Lung (tissue), 11 donors: ENCODE measurements around the gene C17orf114.

Experiments used
- ATAC-seq: fragments of 200-7000 bp; cut with Tn5 transposase; one replicate; pipeline ENCODE4 v1.9.1; 2020; ENCODE audit warnings: moderate number of reproducible peaks; ENCODE audit not compliant: insufficient read depth, low FRiP score
- DNase-seq, 3 donors: peaks; one replicate each; pipeline ENCODE4 v3.0.0-alpha.2; 2013 to 2017
- H3K27ac ChIP-seq, 2 donors: one replicate each; pipeline ENCODE4 v1.5.1; 2013; ENCODE audit warnings: mild to moderate bottlenecking in 2 of 2, moderate library complexity in 2 of 2, control low read depth in 1 of 2, inconsistent platforms in 1 of 2, low read depth in 1 of 2, low read length in 1 of 2
- H3K27me3 ChIP-seq, 3 donors: one replicate each; pipeline ENCODE4 v1.5.1; 2013; ENCODE audit warnings: low read length in 2 of 3; ENCODE audit not compliant: control insufficient read depth in 3 of 3, insufficient read depth in 3 of 3
- H3K36me3 ChIP-seq, 4 donors: one replicate each; pipeline ENCODE4 v1.5.1; 2013; ENCODE audit warnings: low read length in 4 of 4, mild to moderate bottlenecking in 1 of 4, moderate library complexity in 1 of 4; ENCODE audit not compliant: control insufficient read depth in 4 of 4, insufficient read depth in 4 of 4
- H3K4me1 ChIP-seq, 5 donors: one replicate each; pipeline ENCODE4 v1.5.1; 2013; ENCODE audit warnings: low read length in 5 of 5, mild to moderate bottlenecking in 2 of 5, moderate library complexity in 1 of 5; ENCODE audit not compliant: control insufficient read depth in 5 of 5, insufficient read depth in 5 of 5
- H3K4me3 ChIP-seq: one replicate; pipeline ENCODE4 v1.5.1; 2013; ENCODE audit warnings: mild to moderate bottlenecking, control low read depth, moderate library complexity
- H3K9ac ChIP-seq, 2 donors: one replicate each; pipeline ENCODE4 v1.5.1; 2013; ENCODE audit warnings: low read length in 2 of 2, control low read depth in 1 of 2; ENCODE audit not compliant: insufficient read depth in 1 of 2
- H3K9me3 ChIP-seq, 4 donors: one replicate each; pipeline ENCODE4 v1.5.1; 2013; ENCODE audit warnings: low read length in 3 of 4, mild to moderate bottlenecking in 1 of 4, moderate library complexity in 1 of 4; ENCODE audit not compliant: control insufficient read depth in 4 of 4, insufficient read depth in 3 of 4
- WGBS, 2 donors: extraction: QIAGEN DNeasy Blood & Tissue Kit; methylation state at CpG; one replicate each; pipeline ENCODE4 v1.1.7; 2013; 5-methylcytosine and 5-hydroxymethylcytosine counted together
- TF ChIP-seq, protein P1 (sequence below): IDR thresholded peaks from 2 replicates; pipeline ENCODE4 v1.5.1; 2012; ENCODE audit warnings: mild to moderate bottlenecking; ENCODE audit errors: control extremely low read depth, extremely low read depth
- donor health status: control.
- donor health status: control.
- donor health status: Bipolar disorder and iron deficiency.
- donor health status: healthy.
- donor health status: DM: yes; HTN: yes; CAD: no.

The C17orf114 gene

DNA sequence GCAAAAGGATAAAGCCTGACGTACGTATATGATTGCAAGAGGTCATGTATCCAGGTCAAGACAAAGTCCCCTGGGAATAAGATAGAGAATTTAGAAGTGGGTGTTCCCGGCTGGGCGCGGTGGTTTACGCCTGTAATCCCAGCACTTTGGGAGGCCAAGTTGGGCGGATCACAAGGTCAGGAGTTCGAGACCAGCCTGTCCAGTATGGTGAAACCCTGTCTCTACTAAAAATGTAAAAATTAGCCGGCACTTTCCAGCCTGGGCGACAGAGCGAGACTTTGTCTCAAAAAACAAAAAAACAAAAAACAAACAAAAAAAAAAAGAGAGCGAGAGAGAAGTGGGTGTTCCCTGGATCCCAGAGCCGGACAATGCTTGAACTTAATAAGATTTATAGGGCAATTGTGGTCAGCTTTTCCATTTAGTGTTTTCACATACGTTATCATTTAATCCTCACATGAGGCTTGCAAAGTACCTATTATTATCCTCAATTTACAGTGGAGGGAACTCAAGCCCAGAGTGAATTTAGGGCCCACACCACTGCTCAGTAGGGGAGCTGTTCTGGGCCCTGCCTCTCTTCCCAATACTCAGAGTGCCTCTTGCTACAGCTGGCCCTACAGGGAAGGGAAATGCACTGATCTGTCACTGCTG is 13.8 kb downstream of the C17orf114 start:
- H3K27ac ChIP-seq = peak overlapping the region in 1 of 2 donors; percentile 42
- ATAC-seq (no peak), DNase-seq (no peak)
- no peaks in the 10 kb centered on the region for H3K9me3 ChIP-seq
- no peaks in the 10 kb centered on the region for H3K36me3 ChIP-seq
- TF ChIP-seq, protein P1, sequence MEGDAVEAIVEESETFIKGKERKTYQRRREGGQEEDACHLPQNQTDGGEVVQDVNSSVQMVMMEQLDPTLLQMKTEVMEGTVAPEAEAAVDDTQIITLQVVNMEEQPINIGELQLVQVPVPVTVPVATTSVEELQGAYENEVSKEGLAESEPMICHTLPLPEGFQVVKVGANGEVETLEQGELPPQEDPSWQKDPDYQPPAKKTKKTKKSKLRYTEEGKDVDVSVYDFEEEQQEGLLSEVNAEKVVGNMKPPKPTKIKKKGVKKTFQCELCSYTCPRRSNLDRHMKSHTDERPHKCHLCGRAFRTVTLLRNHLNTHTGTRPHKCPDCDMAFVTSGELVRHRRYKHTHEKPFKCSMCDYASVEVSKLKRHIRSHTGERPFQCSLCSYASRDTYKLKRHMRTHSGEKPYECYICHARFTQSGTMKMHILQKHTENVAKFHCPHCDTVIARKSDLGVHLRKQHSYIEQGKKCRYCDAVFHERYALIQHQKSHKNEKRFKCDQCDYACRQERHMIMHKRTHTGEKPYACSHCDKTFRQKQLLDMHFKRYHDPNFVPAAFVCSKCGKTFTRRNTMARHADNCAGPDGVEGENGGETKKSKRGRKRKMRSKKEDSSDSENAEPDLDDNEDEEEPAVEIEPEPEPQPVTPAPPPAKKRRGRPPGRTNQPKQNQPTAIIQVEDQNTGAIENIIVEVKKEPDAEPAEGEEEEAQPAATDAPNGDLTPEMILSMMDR = no peak
- H3K4me1 ChIP-seq = peaks cover 4 to 33% (median 17%) of the 10 kb centered on the region in 5 donors
- H3K4me3 ChIP-seq = no peak overlapping the region
- 78 to 83% methylated on average over 14 of the region's 14 CpGs for WGBS, 2 donors
- H3K27me3 ChIP-seq = peaks cover 0 to 32% (median 24%) of the 10 kb centered on the region in 3 donors
- no peak overlapping the region for H3K9ac ChIP-seq

DNA sequence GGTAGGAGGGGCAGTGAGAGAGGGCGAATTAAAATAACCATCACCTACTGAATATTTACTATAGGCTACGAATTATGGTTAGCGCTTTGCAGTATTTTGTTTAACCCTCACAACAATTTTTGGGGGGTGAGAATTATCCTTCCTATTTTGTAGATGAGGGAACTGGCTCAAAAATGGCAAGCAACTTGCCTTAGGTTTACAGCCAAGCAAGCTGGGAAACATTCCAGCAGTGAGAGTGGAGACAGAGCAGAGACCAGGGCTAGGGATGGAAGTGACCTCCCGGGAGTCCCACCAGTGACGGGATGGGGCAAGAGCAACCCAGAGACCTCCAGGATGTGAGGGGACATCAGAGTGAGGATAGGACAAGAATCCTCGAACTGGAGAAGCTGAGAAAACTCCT is 15.6 kb downstream of the C17orf114 start:
- H3K4me3 ChIP-seq = no peak overlapping the region
- TF ChIP-seq, protein P1 = no peak
- H3K4me1 ChIP-seq = peaks cover 4 to 33% (median 17%) of the 10 kb centered on the region in 5 donors
- DNase-seq = no peak
- H3K9ac ChIP-seq = no peak overlapping the region
- H3K27ac ChIP-seq = no peak overlapping the region
- H3K9me3 ChIP-seq = peaks cover 0 to 2% (median 0%) of the 10 kb centered on the region in 4 donors
- WGBS, 2 donors = 14 to 17% methylated on average over 6 of the region's 6 CpGs
- ATAC-seq = no peak
- no peaks in the 10 kb centered on the region for H3K36me3 ChIP-seq
- peaks cover 0 to 44% (median 33%) of the 10 kb centered on the region in 3 donors for H3K27me3 ChIP-seq

DNA sequence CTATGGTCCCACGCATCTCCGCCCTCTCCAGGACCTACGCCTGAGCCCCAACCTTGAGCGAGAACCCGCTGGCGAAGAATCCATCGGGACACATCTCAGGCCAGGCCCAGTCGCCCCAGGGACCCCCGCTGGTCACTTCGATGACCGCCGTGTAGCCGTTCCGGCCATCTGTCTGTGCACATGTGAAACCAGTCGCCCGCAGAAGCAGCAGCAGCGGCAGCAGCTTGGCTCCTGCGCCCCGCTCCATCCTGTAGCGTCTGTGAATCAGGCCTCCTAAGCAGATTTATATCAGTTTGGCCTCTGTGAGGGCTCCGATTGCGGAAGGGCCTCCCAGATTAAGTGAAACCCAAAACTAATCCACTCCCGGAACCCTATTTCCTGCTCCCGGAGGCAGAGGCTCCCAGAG is 16.0 kb downstream of the C17orf114 start, which contains the start of gene VMO1:
TSS of gene VMO1 (minus strand) at position 259 of the 406 bp plus-strand sequence. CDS start at position 247, 12 bp downstream.
- TF ChIP-seq, protein P1 = no peak
- WGBS, 2 donors = 6 to 8% methylated on average over 24 of the region's 24 CpGs
- H3K9me3 ChIP-seq = peaks cover 0 to 2% (median 0%) of the 10 kb centered on the region in 4 donors
- no peak for DNase-seq
- H3K9ac ChIP-seq = no peak within 1 kb of the TSS
- no peak within 1 kb of the TSS for H3K4me3 ChIP-seq
- peaks cover 4 to 33% (median 17%) of the 10 kb centered on the region in 5 donors for H3K4me1 ChIP-seq
- no peaks in the 10 kb centered on the region for H3K36me3 ChIP-seq
- H3K27ac ChIP-seq = no peak within 1 kb of the TSS
- no peak for ATAC-seq
- peaks cover 0 to 44% (median 33%) of the 10 kb centered on the region in 3 donors for H3K27me3 ChIP-seq
